K562 (cell line): ENCODE data around the gene PPARD. TPM values are rescaled to one million over a fixed set of nuclear protein-coding genes. Genes with fewer than 3 reads are reported as not detected.
"Not testable (repeated sequence)": the region's sequence is repeated elsewhere in the genome, so short reads cannot be mapped to it uniquely, and the experiment has no call there.

Experiments used
- ATAC-seq: fragments of 200-7000 bp; cut with Tn5 transposase; 3 replicates; pipeline ENCODE4 v1.9.1; 2020; ENCODE audit warnings: moderate library complexity
- BruUV-seq: library from RNA; stranded (reverse); fragments of 400-500 nt; replicated peaks from 2 replicates; lab custom pipeline; 2021; lab: Mats Ljungman, UMichigan
- CTCF ChIA-PET: fragments of 300-600 bp; formaldehyde crosslinking; extraction: SDS; loops from one replicate; lab custom pipeline; 2021; ENCODE audit warnings: low intra/inter-chr PET ratio; lab: Yijun Ruan, JAX
- POLR2A ChIA-PET: fragments of 300-600, 350-650 bp; sonication (Branson Sonifier 250); formaldehyde crosslinking; extraction: SDS; loops from one replicate; lab custom pipeline; 2021; ENCODE audit warnings: antibody characterized with exemption, inconsistent platforms; lab: Yijun Ruan, JAX
- DNase-seq, 4 experiments: peaks; one replicate each; pipeline versions ENCODE4 v3.0.0 to v3.0.0-alpha.2; 2011 to 2018; ENCODE audit warnings: low spot score in 3 of 4, mixed read lengths in 3 of 4; ENCODE audit errors: extremely low read depth in 1 of 4
- FAIRE-seq: peaks from 2 replicates; lab custom pipeline; 2011; peaks lifted over from hg19 to GRCh38; lab: Jason Lieb, UNC
- H2AFZ ChIP-seq: 2 replicates; pipeline ENCODE4 v1.6.0; 2011; ENCODE audit warnings: low read depth, low read length, control low read depth, inconsistent platforms
- H3K27ac ChIP-seq: fragments of 200-600 bp; 3 replicates; pipeline ENCODE4 v1.8.0; 2011; ENCODE audit warnings: low read depth, mild to moderate bottlenecking, control low read depth, inconsistent platforms, low read length, moderate library complexity, mixed read lengths; ENCODE audit errors: extremely low read depth
- H3K27me3 ChIP-seq, 2 experiments: fragments of 300-600 bp in 1 of 2; 2 replicates in 1 of 2; 3 replicates in 1 of 2; pipeline versions ENCODE4 v1.6.0 to v1.8.0; 2011; ENCODE audit warnings: inconsistent platforms in 2 of 2, low read length in 2 of 2, mild to moderate bottlenecking in 1 of 2, mixed read lengths in 1 of 2, moderate library complexity in 1 of 2; ENCODE audit not compliant: control insufficient read depth in 2 of 2, insufficient read depth in 2 of 2
- H3K36me3 ChIP-seq: fragments of 300-600 bp; 3 replicates; pipeline ENCODE4 v1.8.0; 2011; ENCODE audit warnings: mild to moderate bottlenecking, low read length, inconsistent platforms; ENCODE audit not compliant: control insufficient read depth, insufficient read depth
- H3K4me1 ChIP-seq, 2 experiments: fragments of 200-600 bp in 1 of 2; replicated peaks in 1 of 2; 2 replicates in 1 of 2; 3 replicates in 1 of 2; pipeline versions ENCODE4 v1.5.1 to v1.8.0; 2011; ENCODE audit warnings: inconsistent platforms in 2 of 2, low read length in 2 of 2, mild to moderate bottlenecking in 1 of 2, mixed read lengths in 1 of 2, moderate library complexity in 1 of 2; ENCODE audit not compliant: control insufficient read depth in 2 of 2, insufficient read depth in 2 of 2
- H3K4me2 ChIP-seq: 2 replicates; pipeline ENCODE4 v1.6.1; 2011; ENCODE audit warnings: low read length, control low read depth, inconsistent platforms, mixed read lengths; ENCODE audit not compliant: insufficient read depth
- H3K4me3 ChIP-seq: fragments of 200-600 bp; sonication (generic), shearing (Covaris generic); 2 replicates; pipeline ENCODE4 v1.5.1; 2016; ENCODE audit warnings: control low read depth, inconsistent platforms
- H3K79me2 ChIP-seq: fragments of 200-600 bp; 3 replicates; pipeline ENCODE4 v1.8.0; 2011; ENCODE audit warnings: low read length, inconsistent platforms; ENCODE audit not compliant: control insufficient read depth, insufficient read depth
- H3K9ac ChIP-seq, 2 experiments: 2 replicates each; pipeline versions ENCODE4 v1.6.0 to v1.6.1; 2011; ENCODE audit warnings: low read depth in 2 of 2, low read length in 2 of 2, control low read depth in 1 of 2, inconsistent platforms in 1 of 2, mild to moderate bottlenecking in 1 of 2, mixed read lengths in 1 of 2; ENCODE audit not compliant: insufficient read depth in 1 of 2
- H3K9me1 ChIP-seq: one replicate; pipeline ENCODE4 v1.6.0; 2011; ENCODE audit warnings: inconsistent platforms, mild to moderate bottlenecking, low read length, moderate library complexity; ENCODE audit not compliant: control insufficient read depth, insufficient read depth
- H3K9me3 ChIP-seq: replicated peaks from 2 replicates; pipeline ENCODE4 v1.5.1; 2011; ENCODE audit warnings: low read depth, low read length, inconsistent platforms; ENCODE audit not compliant: control insufficient read depth, insufficient read depth
- H4K20me1 ChIP-seq: replicated peaks from 2 replicates; pipeline ENCODE4 v1.6.1; 2011; ENCODE audit warnings: low read length, inconsistent platforms, mixed read lengths; ENCODE audit not compliant: control insufficient read depth, insufficient read depth
- IRF2 ChIP-seq: sonication (generic); formaldehyde crosslinking; IDR thresholded peaks from 2 replicates; pipeline ENCODE4 v1.8.1; 2022; ENCODE audit warnings: mild to moderate bottlenecking, missing genetic modification reagents
- JUND ChIP-seq, 2 experiments: IDR thresholded peaks; 2 replicates in 1 of 2; 3 replicates in 1 of 2; pipeline ENCODE4 v1.6.1; 2011; ENCODE audit warnings: borderline replicate concordance in 2 of 2, low read depth in 2 of 2, low read length in 2 of 2, improper control_type of control experiment in 1 of 2, missing biosample characterization in 1 of 2, missing genetic modification characterization in 1 of 2, missing genetic modification reagents in 1 of 2
- KAT2B ChIP-seq: IDR thresholded peaks from one replicate; pipeline ENCODE4 v1.6.1; 2012; ENCODE audit warnings: low read depth, mild to moderate bottlenecking, control low read depth, inconsistent platforms, low read length, moderate library complexity
- KDM1A ChIP-seq, 2 experiments: fragments of 450-650 bp; IDR thresholded peaks; 2 replicates each; pipeline ENCODE4 v1.6.1; 2016; ENCODE audit warnings: mild to moderate bottlenecking in 2 of 2
- KLF16 ChIP-seq: IDR thresholded peaks from 2 replicates; pipeline ENCODE4 v1.6.1; 2016; ENCODE audit warnings: antibody characterized with exemption
- LARP7 ChIP-seq: fragments of 450-650 bp; IDR thresholded peaks from 2 replicates; pipeline ENCODE4 v1.6.1; 2016
- POLR3A ChIP-seq: IDR thresholded peaks from 2 replicates; pipeline ENCODE4 v1.6.1; 2011; ENCODE audit warnings: borderline replicate concordance, mild to moderate bottlenecking, moderate library complexity; ENCODE audit not compliant: insufficient read length, insufficient read depth; ENCODE audit errors: extremely low read depth
- RBM25 ChIP-seq: fragments of 200-400 bp; formaldehyde crosslinking; IDR thresholded peaks from 2 replicates; pipeline ENCODE4 v1.6.1; 2018; ENCODE audit warnings: low read length, low read depth, moderate library complexity; ENCODE audit not compliant: severe bottlenecking
- SIX5 ChIP-seq, 2 experiments: IDR thresholded peaks; 2 replicates each; pipeline ENCODE4 v1.6.1; 2011; ENCODE audit warnings: low read length in 2 of 2, borderline replicate concordance in 1 of 2, low read depth in 1 of 2, mild to moderate bottlenecking in 1 of 2, moderate library complexity in 1 of 2; ENCODE audit not compliant: insufficient read depth in 1 of 2
- SMAD1 ChIP-seq: fragments of 150-350 bp; IDR thresholded peaks from 2 replicates; pipeline ENCODE4 v1.6.1; 2014; ENCODE audit warnings: low read length, low read depth; ENCODE audit not compliant: partially characterized antibody
- ZNF121 ChIP-seq: sonication (generic); formaldehyde crosslinking; conservative IDR thresholded peaks from 2 replicates; pipeline ENCODE4 v1.8.0; 2022; ENCODE audit warnings: missing genetic modification reagents
- ZNF124 ChIP-seq: sonication (generic); formaldehyde crosslinking; IDR thresholded peaks from 2 replicates; pipeline ENCODE4 v1.8.1; 2022; ENCODE audit warnings: missing genetic modification reagents
- WGBS: fragments of 100-300 bp; shearing (Covaris generic); methylation state at CpG from one replicate; pipeline ENCODE4 v1.1.6; 2016; ENCODE audit warnings: low coverage, mixed read lengths; ENCODE audit not compliant: insufficient coverage; ENCODE audit errors: missing lambda C conversion rate; 5-methylcytosine and 5-hydroxymethylcytosine counted together
- in situ Hi-C: fragments of 300-500 bp; cut with MboI; formaldehyde crosslinking; loops from 4 replicates; pipeline ENCODE4 v1.15.0; 2018; ENCODE audit warnings: inconsistent platforms, mixed read lengths
- intact Hi-C: fragments of 100-400 bp; cut with micrococcal nuclease; formaldehyde crosslinking; loops from 2 replicates; pipeline ENCODE4 v1.14.2; 2022
- polyA plus RNA-seq, 8 experiments: library from polyadenylated mRNA; depleted of rRNA in 4 of 8; stranded (reverse) in 5 of 8; unstranded in 3 of 8; fragments of >200 nt; fragmentation: Nextera tagmentation in 2 of 8; fragmentation: Illumina TruSeq in 1 of 8; extraction: Ambion mirVana in 2 of 8; extraction: Trizol in 1 of 8; gene quantifications; 2 replicates each; pipeline versions ENCODE4 v1.2.1 to v1.2.3, GENCODE V29; 2011 to 2014; ENCODE audit warnings: inconsistent platforms in 1 of 8, missing spikeins in 1 of 8
- total RNA-seq, 7 experiments: library from RNA; depleted of rRNA in 6 of 7; stranded (reverse); fragments of >200 nt in 6 of 7; fragmentation: Illumina TruSeq in 2 of 7; extraction: Trizol in 2 of 7; gene quantifications; 2 replicates each; pipeline versions ENCODE4 v1.2.1 to v1.2.3, GENCODE V29; 2011 to 2021; ENCODE audit warnings: low replicate concordance in 1 of 7

The PPARD gene
- total and polyA plus RNA-seq, 9 of the 15 experiments (the other 6 are each of a cell fraction or from before 2014, with no cell fraction given), result 0.14 to 13.2 (median 3.8) TPM

- peaks cover 14% of the 10 kb centered on the region; the same call in 1 of the 2 replicates for H4K20me1 ChIP-seq
- ATAC-seq (no peak), DNase-seq (no peak), FAIRE-seq (no peak)
- no peaks in the 10 kb centered on the region for H3K79me2 ChIP-seq
- no peaks in the 10 kb centered on the region for H3K9me3 ChIP-seq
- intact Hi-C loops (no loop called here), in situ Hi-C loops (no loop called here)
- H3K27me3 ChIP-seq, result no peaks in the 10 kb centered on the region
- CTCF ChIA-PET, result no interaction called here
- TF ChIP-seq SMAD1, result no peak
- no peak for TF ChIP-seq KLF16
- no peak for TF ChIP-seq IRF2 (CRISPR knock-in tag)
- TF ChIP-seq ZNF124 (CRISPR knock-in tag), result no peak
- TF ChIP-seq KDM1A (IDR thresholded peaks at IDR 0.05), result 0 out of 4 replicates have a peak, but pooled peaks of 1 of the 2 experiments have one; percentile 14
- TF ChIP-seq RBM25, result peak; percentile 10
- no peak for TF ChIP-seq POLR3A
- TF ChIP-seq KAT2B, result no peak
- no peak for TF ChIP-seq SIX5 (IDR thresholded peaks at IDR 0.05; ENCODE audit: borderline replicate concordance in 1 of 2, insufficient read depth in 1 of 2, low read depth in 1 of 2, low read length in 2 of 2)
- TF ChIP-seq LARP7, result no peak
- peak; percentile 95 for TF ChIP-seq ZNF121 (CRISPR knock-in tag)
- TF ChIP-seq JUND (IDR thresholded peaks at IDR 0.05; ENCODE audit: borderline replicate concordance, low read depth, low read length), result 0 out of 2 replicates have a peak, but pooled peaks have one; percentile 8
- no peak for TF ChIP-seq JUND (tag; IDR thresholded peaks at IDR 0.05; ENCODE audit: borderline replicate concordance, low read depth, low read length)
- H3K4me1 ChIP-seq, result peaks cover 22 to 25% of the 10 kb centered on the region in 2 experiments
- H3K9ac ChIP-seq, result no peak overlapping the region
- H3K36me3 ChIP-seq, result no peaks in the 10 kb centered on the region
- no peak overlapping the region for H3K27ac ChIP-seq
- WGBS, result 78% methylated on average over 5 of the region's 5 CpGs
- no peak overlapping the region for H3K4me3 ChIP-seq
- peaks cover 5% of the 10 kb centered on the region for H3K9me1 ChIP-seq
- H3K4me2 ChIP-seq, result no peak overlapping the region
- POLR2A ChIA-PET, result no interaction called here
- no peak overlapping the region for H2AFZ ChIP-seq
- no TSS peak for BruUV-seq
These were observed 46.5 kb downstream of the PPARD start for GRCh38 chr6:35388772-35389352.

DNA sequence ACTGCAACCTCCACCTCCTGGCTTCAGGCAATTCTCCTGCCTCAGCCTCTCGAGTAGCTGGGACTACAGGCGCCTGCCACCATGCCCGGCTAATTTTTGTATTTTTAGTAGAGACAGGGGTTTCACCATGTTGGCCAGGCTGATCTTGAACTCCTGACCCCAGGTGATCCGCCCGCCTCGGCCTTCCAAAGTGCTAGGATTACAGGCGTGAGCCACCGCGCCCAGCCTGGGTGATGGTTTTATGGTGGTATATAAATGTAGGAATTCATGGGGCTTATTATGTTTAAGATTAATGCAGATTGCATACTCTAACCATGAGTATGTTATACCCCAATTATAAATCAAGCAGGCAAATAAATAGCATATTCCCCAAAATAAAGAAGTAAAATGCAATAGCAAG lies 47.0 kb downstream of the PPARD start:
- ATAC-seq, H3K27ac ChIP-seq, BruUV-seq, H3K9me1 ChIP-seq, H3K27me3 ChIP-seq, intact Hi-C loops, H3K4me3 ChIP-seq, in situ Hi-C loops, CTCF ChIA-PET, H3K9ac ChIP-seq, FAIRE-seq, H3K9me3 ChIP-seq, DNase-seq, H3K79me2 ChIP-seq, H3K36me3 ChIP-seq, H3K4me2 ChIP-seq, H2AFZ ChIP-seq: not testable (repeated sequence)
- Histone ChIP-seq H4K20me1 (peaks cover 14% of the 10 kb centered on the region; the same call in 1 of the 2 replicates), H3K4me1 (peaks cover 27 to 31% of the 10 kb centered on the region in 2 experiments)
- WGBS, result 78% methylated on average over 9 of the region's 9 CpGs
- POLR2A ChIA-PET, result interaction anchor here (1.2 kb wide), 1 partner anchor 12 kb away, joined by 3 read pairs; no protein-coding TSS in a partner anchor
